Activated T-helper 9 cell treated with anti-CD3 and anti-CD28 coated beads, Interleukin-2, amount 50 U/mL, for 16 hours (primary cell): ENCODE measurements around the gene HMGA1.
"Not testable (repeated sequence)": the region's sequence is repeated elsewhere in the genome, so short reads cannot be mapped to it uniquely, and the experiment has no call there.

Experiments
- DNase-seq: peaks from one replicate; pipeline ENCODE4 v3.0.0-alpha.2; 2020; ENCODE audit warnings: low read depth

Gene HMGA1

GRCh38 chr6:34240329-34241248 lies 3.9 kb downstream of the HMGA1 start:
- DNase-seq, result no peak

- no peak for DNase-seq
Observed at GRCh38 chr6:34241351-34242215, 4.9 kb downstream of the HMGA1 start.

- no peak for DNase-seq
Observed at GRCh38 chr6:34242252-34243130, 5.8 kb downstream of the HMGA1 start.

- DNase-seq, result no peak
Observed at GRCh38 chr6:34243131-34243771, 6.6 kb downstream of the HMGA1 start.

GRCh38 chr6:34243901-34244884 lies 7.5 kb downstream of the HMGA1 start:
- peak; percentile 56 for DNase-seq

GRCh38 chr6:34245032-34245760 lies 8.5 kb downstream of the HMGA1 start:
- DNase-seq, result not testable (repeated sequence)

GRCh38 chr6:34245761-34246140 lies 9.1 kb downstream of the HMGA1 start:
- DNase-seq, result not testable (repeated sequence)

GRCh38 chr6:34246249-34246562 lies 9.5 kb downstream of the HMGA1 start:
- DNase-seq, result no peak

GRCh38 chr6:34246563-34247391 lies 10.1 kb downstream of the HMGA1 start:
- no peak for DNase-seq

- no peak for DNase-seq
Observed at GRCh38 chr6:34247481-34248197, 11.0 kb downstream of the HMGA1 start.

- peak; percentile 22 for DNase-seq
Observed at GRCh38 chr6:34248198-34248726, 11.6 kb downstream of the HMGA1 start.

- peak; percentile 95 for DNase-seq
Observed at GRCh38 chr6:34248727-34249468, 12.2 kb downstream of the HMGA1 start, which contains the start of gene SMIM29. Gene SMIM29, minus strand, starts transcription at chr6:34249006. Its CDS starts 1,215 bp downstream, at chr6:34247791.

- no peak for DNase-seq
Observed at GRCh38 chr6:34249469-34250261, 13.0 kb downstream of the HMGA1 start.

GRCh38 chr6:34252395-34252794 lies 15.7 kb downstream of the HMGA1 start:
- DNase-seq, result not testable (repeated sequence)

- no peak for DNase-seq
Observed at GRCh38 chr6:34259529-34260069, 22.9 kb downstream of the HMGA1 start.
